ENCODE measurements around the gene C5.
"Not testable (repeated sequence)": the region's sequence is repeated elsewhere in the genome, so short reads cannot be mapped to it uniquely, and the experiment has no call there.

C5 gene

GRCh38 chr9:121048175-121048574 is 1.9 kb downstream of the C5 start:
- Histone ChIP-seq H3K9ac (ENCODE audit: low read length in 2 of 2) (no peak overlapping the region), H3K27ac (ENCODE audit: low read length) (no peak overlapping the region), H3K4me3 (ENCODE audit: low read length in 2 of 2) (no peak overlapping the region), H3K27me3 (ENCODE audit: control insufficient read depth in 1 of 2, insufficient read depth in 2 of 2, low read length in 2 of 2) (no peaks in the 10 kb centered on the region), H3K36me3 (ENCODE audit: control insufficient read depth in 2 of 2, insufficient read depth in 2 of 2, low read length in 2 of 2) (no peaks in the 10 kb centered on the region), H3K9me3 (ENCODE audit: control insufficient read depth in 2 of 2, low read length in 2 of 2) (no peaks in the 10 kb centered on the region), H3K4me1 (ENCODE audit: control insufficient read depth, insufficient read depth, low read length) (no peaks in the 10 kb centered on the region)

- no peak overlapping the region for H3K4me3 ChIP-seq (ENCODE audit: low read length in 2 of 2)
- no peaks in the 10 kb centered on the region for H3K36me3 ChIP-seq (ENCODE audit: control insufficient read depth in 2 of 2, insufficient read depth in 2 of 2, low read length in 2 of 2)
- no peak overlapping the region for H3K9ac ChIP-seq (ENCODE audit: low read length in 2 of 2)
- no peak overlapping the region for H3K27ac ChIP-seq (ENCODE audit: low read length)
- H3K4me1 ChIP-seq (ENCODE audit: control insufficient read depth, insufficient read depth, low read length), result no peaks in the 10 kb centered on the region
- no peaks in the 10 kb centered on the region for H3K9me3 ChIP-seq (ENCODE audit: control insufficient read depth in 2 of 2, low read length in 2 of 2)
- no peaks in the 10 kb centered on the region for H3K27me3 ChIP-seq (ENCODE audit: control insufficient read depth in 1 of 2, insufficient read depth in 2 of 2, low read length in 2 of 2)
Measured at GRCh38 chr9:121038804-121039203, 11.3 kb downstream of the C5 start.

DNA sequence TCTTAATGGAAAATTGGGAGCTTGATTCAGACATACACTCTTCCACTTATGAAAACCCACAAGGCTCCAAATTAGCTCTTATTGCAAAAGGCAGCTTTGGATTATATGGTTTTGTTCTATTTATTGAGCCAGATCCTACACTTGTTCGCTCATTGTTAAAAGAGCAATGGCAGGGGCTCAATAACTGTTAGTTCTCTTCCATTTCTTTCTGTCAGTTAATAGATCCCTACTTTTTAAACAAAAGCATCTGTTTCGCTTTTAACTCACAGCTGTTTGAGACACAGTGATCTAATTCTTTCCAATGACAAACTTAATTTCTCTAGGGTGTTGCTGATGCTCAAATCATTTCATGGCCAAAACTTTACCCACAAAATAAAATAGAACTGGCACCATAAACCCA is 11.7 kb downstream of the C5 start:
- H3K4me1 ChIP-seq (ENCODE audit: control insufficient read depth, insufficient read depth, low read length), result no peaks in the 10 kb centered on the region
- H3K36me3 ChIP-seq (ENCODE audit: control insufficient read depth in 2 of 2, insufficient read depth in 2 of 2, low read length in 2 of 2), result no peaks in the 10 kb centered on the region
- no peak overlapping the region for H3K9ac ChIP-seq (ENCODE audit: low read length in 2 of 2)

DNA sequence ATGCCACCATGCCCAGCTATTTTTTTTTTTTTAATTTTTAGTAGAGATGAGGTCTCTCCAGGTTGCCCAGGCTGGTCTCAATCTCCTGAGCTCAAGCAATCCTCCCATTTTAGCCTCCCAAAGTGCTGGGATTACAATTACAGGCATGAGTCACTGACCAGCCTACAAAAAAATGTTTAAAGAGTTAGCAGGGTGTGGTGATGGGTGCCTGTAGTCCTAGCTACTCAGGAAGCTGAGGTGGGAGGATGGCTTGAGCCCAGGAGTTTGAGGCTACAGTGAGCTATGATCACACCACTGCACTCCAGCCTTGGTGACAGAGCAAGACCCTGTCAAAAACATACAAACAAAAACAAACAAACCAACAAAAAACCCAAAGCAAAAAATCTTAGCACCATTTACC is 14.4 kb downstream of the C5 start:
- H3K27ac ChIP-seq (ENCODE audit: low read length); H3K27me3 ChIP-seq (ENCODE audit: control insufficient read depth in 1 of 2, insufficient read depth in 2 of 2, low read length in 2 of 2); H3K36me3 ChIP-seq (ENCODE audit: control insufficient read depth in 2 of 2, insufficient read depth in 2 of 2, low read length in 2 of 2); H3K9ac ChIP-seq (ENCODE audit: low read length in 2 of 2); H3K4me3 ChIP-seq (ENCODE audit: low read length in 2 of 2); H3K9me3 ChIP-seq (ENCODE audit: control insufficient read depth in 2 of 2, low read length in 2 of 2); H3K4me1 ChIP-seq (ENCODE audit: control insufficient read depth, insufficient read depth, low read length): not testable (repeated sequence)

More for the DNA sequence above, 11.7 kb downstream of the C5 start:
- Histone ChIP-seq H3K27ac (ENCODE audit: low read length) (no peak overlapping the region), H3K9me3 (ENCODE audit: control insufficient read depth in 2 of 2, low read length in 2 of 2) (no peaks in the 10 kb centered on the region), H3K4me3 (ENCODE audit: low read length in 2 of 2) (no peak overlapping the region), H3K27me3 (ENCODE audit: control insufficient read depth in 1 of 2, insufficient read depth in 2 of 2, low read length in 2 of 2) (no peaks in the 10 kb centered on the region)

DNA sequence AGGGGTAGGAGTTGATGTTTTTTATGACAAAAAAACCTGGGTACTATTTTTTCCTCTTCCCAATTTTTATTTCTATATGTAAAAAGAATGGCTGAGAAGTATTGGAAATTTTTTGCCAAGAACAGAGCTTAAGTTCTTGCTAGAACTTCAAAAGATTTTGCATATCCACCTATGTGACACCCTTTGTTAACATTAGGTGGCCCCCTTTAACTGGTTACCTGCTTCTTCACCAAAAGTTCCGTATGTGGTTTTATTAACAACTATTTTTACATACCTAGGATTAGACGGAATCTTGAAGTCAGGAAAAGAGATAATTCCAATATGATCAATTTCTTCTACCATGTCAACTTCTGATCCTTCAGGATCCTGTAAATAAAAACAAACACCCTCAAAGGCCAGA is 15.5 kb downstream of the C5 start:
- Histone ChIP-seq H3K27me3 (ENCODE audit: control insufficient read depth in 1 of 2, insufficient read depth in 2 of 2, low read length in 2 of 2) (no peaks in the 10 kb centered on the region), H3K9ac (ENCODE audit: low read length in 2 of 2) (no peak overlapping the region), H3K4me3 (ENCODE audit: low read length in 2 of 2) (no peak overlapping the region), H3K36me3 (ENCODE audit: control insufficient read depth in 2 of 2, insufficient read depth in 2 of 2, low read length in 2 of 2) (peaks cover 0 to 3% of the 10 kb centered on the region in 2 donors), H3K9me3 (ENCODE audit: control insufficient read depth in 2 of 2, low read length in 2 of 2) (no peaks in the 10 kb centered on the region), H3K27ac (ENCODE audit: low read length) (no peak overlapping the region), H3K4me1 (ENCODE audit: control insufficient read depth, insufficient read depth, low read length) (no peaks in the 10 kb centered on the region)

DNA sequence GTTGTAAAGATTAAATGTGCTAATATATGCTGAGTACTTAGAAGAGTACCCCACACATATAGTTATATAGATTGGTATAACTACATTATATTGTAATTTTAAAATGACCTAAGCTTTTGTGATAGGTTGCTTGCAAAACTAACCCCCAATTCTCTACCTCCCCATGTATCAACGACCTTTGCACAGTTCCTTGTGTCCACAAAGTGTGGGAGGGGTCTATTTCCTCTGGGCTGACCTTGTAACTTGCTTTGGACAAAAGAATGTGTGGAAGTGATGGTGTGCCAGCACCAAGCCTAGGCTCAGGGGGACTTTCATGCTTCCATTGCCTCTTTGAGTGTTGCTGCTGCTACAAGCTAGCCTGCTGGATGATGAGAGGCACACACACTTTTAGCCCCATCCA is 20.6 kb downstream of the C5 start:
- no peak overlapping the region for H3K27ac ChIP-seq (ENCODE audit: low read length)
- H3K4me3 ChIP-seq (ENCODE audit: low read length in 2 of 2), result no peak overlapping the region
- no peaks in the 10 kb centered on the region for H3K4me1 ChIP-seq (ENCODE audit: control insufficient read depth, insufficient read depth, low read length)
- no peaks in the 10 kb centered on the region for H3K9me3 ChIP-seq (ENCODE audit: control insufficient read depth in 2 of 2, low read length in 2 of 2)
- peaks cover 0 to 3% of the 10 kb centered on the region in 2 donors for H3K36me3 ChIP-seq (ENCODE audit: control insufficient read depth in 2 of 2, insufficient read depth in 2 of 2, low read length in 2 of 2)
- no peak overlapping the region for H3K9ac ChIP-seq (ENCODE audit: low read length in 2 of 2)
- H3K27me3 ChIP-seq (ENCODE audit: control insufficient read depth in 1 of 2, insufficient read depth in 2 of 2, low read length in 2 of 2), result no peaks in the 10 kb centered on the region

DNA sequence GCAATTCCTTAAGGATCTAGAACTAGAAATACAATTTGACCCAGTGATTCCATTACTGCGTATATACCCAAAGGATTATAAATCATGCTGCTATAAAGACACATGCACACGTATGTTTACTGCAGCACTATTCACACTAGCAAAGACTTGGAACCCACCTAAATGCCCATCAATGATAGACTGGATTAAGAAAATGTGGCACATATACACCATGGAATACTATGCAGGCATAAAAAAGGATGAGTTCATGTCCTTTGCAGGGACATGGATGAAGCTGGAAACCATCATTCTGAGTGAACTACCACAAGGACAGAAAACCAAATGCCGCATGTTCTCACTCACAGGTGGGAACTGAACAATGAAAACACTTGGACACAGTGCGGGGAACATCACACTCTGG is 21.8 kb downstream of the C5 start:
- H3K9ac ChIP-seq (ENCODE audit: low read length in 2 of 2); H3K36me3 ChIP-seq (ENCODE audit: control insufficient read depth in 2 of 2, insufficient read depth in 2 of 2, low read length in 2 of 2); H3K4me3 ChIP-seq (ENCODE audit: low read length in 2 of 2); H3K27ac ChIP-seq (ENCODE audit: low read length); H3K9me3 ChIP-seq (ENCODE audit: control insufficient read depth in 2 of 2, low read length in 2 of 2); H3K27me3 ChIP-seq (ENCODE audit: control insufficient read depth in 1 of 2, insufficient read depth in 2 of 2, low read length in 2 of 2); H3K4me1 ChIP-seq (ENCODE audit: control insufficient read depth, insufficient read depth, low read length): not testable (repeated sequence)

DNA sequence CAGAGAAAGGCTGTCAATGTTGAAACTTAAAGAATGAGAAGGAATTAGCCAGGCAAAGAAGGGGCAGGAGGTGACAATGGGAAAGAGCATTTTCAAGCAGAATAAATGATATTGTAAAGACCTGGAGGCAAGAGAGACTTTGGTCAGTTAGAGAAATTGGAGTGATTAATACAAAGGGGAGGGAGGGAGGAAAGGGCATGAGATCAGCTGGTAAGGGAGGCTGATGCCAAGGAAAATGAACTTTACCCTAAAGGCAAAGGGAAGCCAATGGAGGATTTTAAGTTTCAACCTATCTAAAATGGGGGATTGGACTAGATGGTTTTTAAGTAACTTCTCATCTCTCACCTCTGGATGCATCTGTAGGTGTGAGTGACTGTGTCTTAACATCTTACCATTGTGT is 23.3 kb downstream of the C5 start:
- no peak overlapping the region for H3K4me3 ChIP-seq (ENCODE audit: low read length in 2 of 2)
- peaks cover 0 to 3% of the 10 kb centered on the region in 2 donors for H3K36me3 ChIP-seq (ENCODE audit: control insufficient read depth in 2 of 2, insufficient read depth in 2 of 2, low read length in 2 of 2)
- no peaks in the 10 kb centered on the region for H3K27me3 ChIP-seq (ENCODE audit: control insufficient read depth in 1 of 2, insufficient read depth in 2 of 2, low read length in 2 of 2)
- no peaks in the 10 kb centered on the region for H3K9me3 ChIP-seq (ENCODE audit: control insufficient read depth in 2 of 2, low read length in 2 of 2)
- H3K27ac ChIP-seq (ENCODE audit: low read length), result no peak overlapping the region
- no peak overlapping the region for H3K9ac ChIP-seq (ENCODE audit: low read length in 2 of 2)
- no peaks in the 10 kb centered on the region for H3K4me1 ChIP-seq (ENCODE audit: control insufficient read depth, insufficient read depth, low read length)

DNA sequence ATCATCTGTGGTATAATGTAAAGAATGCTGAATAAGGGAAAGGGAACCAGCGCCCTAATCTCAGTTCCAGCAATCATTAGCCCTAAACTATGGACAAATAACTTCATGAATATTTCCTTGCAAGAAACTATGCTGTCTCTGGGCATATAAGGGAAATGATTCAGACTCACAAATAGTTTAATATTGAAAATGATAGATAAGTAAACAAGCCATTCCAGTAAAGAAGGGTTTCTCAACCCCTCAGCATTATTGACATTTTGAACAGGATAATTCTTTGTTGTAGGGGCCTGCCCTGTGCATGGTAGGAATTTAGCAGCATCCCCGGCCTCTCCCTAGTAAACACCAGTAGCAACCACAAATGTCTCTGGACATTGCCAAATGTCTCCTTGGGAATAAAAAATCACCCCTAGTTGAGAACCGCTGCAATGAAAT is 23.8 kb downstream of the C5 start:
- H3K9ac ChIP-seq (ENCODE audit: low read length in 2 of 2), result no peak overlapping the region
- H3K9me3 ChIP-seq (ENCODE audit: control insufficient read depth in 2 of 2, low read length in 2 of 2), result no peaks in the 10 kb centered on the region
- H3K4me3 ChIP-seq (ENCODE audit: low read length in 2 of 2), result no peak overlapping the region
- no peaks in the 10 kb centered on the region for H3K27me3 ChIP-seq (ENCODE audit: control insufficient read depth in 1 of 2, insufficient read depth in 2 of 2, low read length in 2 of 2)
- H3K27ac ChIP-seq (ENCODE audit: low read length), result no peak overlapping the region
- no peaks in the 10 kb centered on the region for H3K4me1 ChIP-seq (ENCODE audit: control insufficient read depth, insufficient read depth, low read length)
- H3K36me3 ChIP-seq (ENCODE audit: control insufficient read depth in 2 of 2, insufficient read depth in 2 of 2, low read length in 2 of 2), result peaks cover 0 to 3% of the 10 kb centered on the region in 2 donors

GRCh38 chr9:121024237-121024636 is 25.8 kb downstream of the C5 start:
- Histone ChIP-seq H3K4me1 (ENCODE audit: control insufficient read depth, insufficient read depth, low read length) (no peaks in the 10 kb centered on the region), H3K27me3 (ENCODE audit: control insufficient read depth in 1 of 2, insufficient read depth in 2 of 2, low read length in 2 of 2) (no peaks in the 10 kb centered on the region), H3K27ac (ENCODE audit: low read length) (no peak overlapping the region), H3K9me3 (ENCODE audit: control insufficient read depth in 2 of 2, low read length in 2 of 2) (no peaks in the 10 kb centered on the region), H3K4me3 (ENCODE audit: low read length in 2 of 2) (no peak overlapping the region), H3K36me3 (ENCODE audit: control insufficient read depth in 2 of 2, insufficient read depth in 2 of 2, low read length in 2 of 2) (no peaks in the 10 kb centered on the region), H3K9ac (ENCODE audit: low read length in 2 of 2) (no peak overlapping the region)

DNA sequence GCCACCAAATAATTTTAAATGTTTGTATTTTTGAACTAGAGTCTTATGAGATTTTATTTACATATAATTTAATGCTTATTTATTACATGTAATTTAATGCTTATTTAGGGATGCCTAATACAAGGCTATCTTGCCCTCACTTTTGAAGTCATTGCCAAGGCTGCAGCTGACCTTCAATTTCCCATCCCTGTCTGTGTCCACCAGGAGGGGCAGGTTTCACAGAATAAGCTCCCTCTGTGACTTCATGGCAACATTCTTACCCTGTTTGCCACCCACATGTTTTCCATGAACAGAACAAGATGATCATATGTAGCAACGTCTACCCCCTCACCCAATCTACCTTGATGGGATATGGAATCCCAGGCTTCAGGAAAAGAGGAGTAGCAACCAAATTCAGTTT is 27.0 kb downstream of the C5 start:
- no peak overlapping the region for H3K9ac ChIP-seq (ENCODE audit: low read length in 2 of 2)

GRCh38 chr9:121021301-121021700 is 28.8 kb downstream of the C5 start:
- Histone ChIP-seq H3K27ac (ENCODE audit: low read length) (no peak overlapping the region), H3K9ac (ENCODE audit: low read length in 2 of 2) (no peak overlapping the region), H3K4me3 (ENCODE audit: low read length in 2 of 2) (no peak overlapping the region), H3K36me3 (ENCODE audit: control insufficient read depth in 2 of 2, insufficient read depth in 2 of 2, low read length in 2 of 2) (no peaks in the 10 kb centered on the region), H3K9me3 (ENCODE audit: control insufficient read depth in 2 of 2, low read length in 2 of 2) (no peaks in the 10 kb centered on the region), H3K27me3 (ENCODE audit: control insufficient read depth in 1 of 2, insufficient read depth in 2 of 2, low read length in 2 of 2) (no peaks in the 10 kb centered on the region), H3K4me1 (ENCODE audit: control insufficient read depth, insufficient read depth, low read length) (no peaks in the 10 kb centered on the region)

More for the DNA sequence above, 27.0 kb downstream of the C5 start:
- Histone ChIP-seq H3K27ac (ENCODE audit: low read length) (no peak overlapping the region), H3K4me1 (ENCODE audit: control insufficient read depth, insufficient read depth, low read length) (no peaks in the 10 kb centered on the region), H3K27me3 (ENCODE audit: control insufficient read depth in 1 of 2, insufficient read depth in 2 of 2, low read length in 2 of 2) (no peaks in the 10 kb centered on the region), H3K36me3 (ENCODE audit: control insufficient read depth in 2 of 2, insufficient read depth in 2 of 2, low read length in 2 of 2) (no peaks in the 10 kb centered on the region), H3K4me3 (ENCODE audit: low read length in 2 of 2) (no peak overlapping the region), H3K9me3 (ENCODE audit: control insufficient read depth in 2 of 2, low read length in 2 of 2) (no peaks in the 10 kb centered on the region)

Measured in stomach smooth muscle (tissue), 2 donors.